ENCODE data around the gene NR0B2.

The NR0B2 gene

DNA sequence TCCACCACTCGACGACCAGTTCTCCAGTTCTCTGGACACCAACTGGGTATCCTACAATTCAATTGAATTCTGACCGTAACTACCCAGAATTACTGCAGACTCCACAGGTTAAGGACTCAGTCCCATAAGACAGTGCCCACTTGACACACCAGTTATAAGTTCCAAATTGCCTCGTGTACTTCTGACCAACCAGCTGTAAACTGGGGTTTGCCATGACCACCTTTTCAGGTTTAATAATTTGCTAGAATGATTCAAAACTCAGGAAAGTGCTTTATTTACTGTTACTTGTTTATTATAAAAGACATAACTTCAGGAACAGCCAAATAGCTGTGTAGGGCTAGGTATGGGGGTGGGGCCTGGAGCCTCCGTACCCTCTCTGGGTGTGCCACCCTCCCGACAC, 23.0 kb upstream of the NR0B2 start:
- DNase-seq (ENCODE audit: low read depth in 2 of 2), result no peak

DNA sequence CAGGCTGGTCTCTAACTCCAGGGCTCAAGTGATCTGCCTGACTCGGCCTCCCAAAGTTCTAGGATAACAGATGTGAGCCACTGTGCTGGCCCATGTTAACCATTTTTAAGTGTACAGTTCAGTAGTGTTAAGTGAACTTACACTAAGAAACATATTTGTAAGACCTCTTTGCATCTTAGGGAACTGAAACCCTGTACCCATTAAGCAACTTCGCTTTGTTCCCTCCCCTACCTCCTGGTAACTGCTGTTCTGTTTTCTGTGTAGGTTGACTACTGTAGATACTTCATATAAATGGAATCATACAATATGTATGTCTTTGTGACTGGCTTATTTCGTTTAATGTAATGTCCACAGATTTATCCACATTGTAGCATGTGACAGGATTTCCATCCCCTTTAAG, 18.8 kb upstream of the NR0B2 start:
- no peak for DNase-seq (ENCODE audit: low read depth in 2 of 2)

DNA sequence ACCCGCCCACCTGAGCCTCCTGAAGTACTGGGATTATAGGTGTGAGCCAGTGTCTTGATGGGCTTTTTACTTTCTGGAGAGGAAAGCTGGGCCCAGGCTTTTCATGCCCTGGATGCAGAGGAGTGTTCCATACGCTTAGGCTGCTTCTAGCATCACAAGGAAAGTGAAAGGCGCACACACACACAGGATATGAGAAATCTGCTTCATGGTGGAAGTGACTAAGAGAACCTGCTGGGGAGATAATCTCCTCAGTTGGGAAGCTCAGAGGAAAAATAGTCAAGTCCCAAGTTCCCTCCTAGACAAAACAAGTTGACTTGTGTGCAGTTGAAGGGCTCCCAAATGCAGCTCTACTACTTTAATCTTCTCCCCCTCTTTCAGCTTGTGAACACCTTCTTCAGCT, 9.9 kb upstream of the NR0B2 start:
- DNase-seq (ENCODE audit: low read depth in 2 of 2), result no peak

GRCh38 chr1:26922901-26923300, 9.1 kb upstream of the NR0B2 start:
- no peak for DNase-seq (ENCODE audit: low read depth in 2 of 2)

- DNase-seq (ENCODE audit: low read depth in 2 of 2), result no peak
These were observed 8.6 kb upstream of the NR0B2 start for GRCh38 chr1:26922431-26922729.

GRCh38 chr1:26921540-26922430, 8.0 kb upstream of the NR0B2 start, which contains the start of gene NUDC:
Gene NUDC, plus strand, starts transcription at chr1:26921743. Its CDS starts 106 bp downstream, at chr1:26921849.
- DNase-seq (ENCODE audit: low read depth in 2 of 2), result peak; percentile 90 to 91

GRCh38 chr1:26921126-26921539, 7.4 kb upstream of the NR0B2 start:
- DNase-seq (ENCODE audit: low read depth in 2 of 2), result no peak

DNA sequence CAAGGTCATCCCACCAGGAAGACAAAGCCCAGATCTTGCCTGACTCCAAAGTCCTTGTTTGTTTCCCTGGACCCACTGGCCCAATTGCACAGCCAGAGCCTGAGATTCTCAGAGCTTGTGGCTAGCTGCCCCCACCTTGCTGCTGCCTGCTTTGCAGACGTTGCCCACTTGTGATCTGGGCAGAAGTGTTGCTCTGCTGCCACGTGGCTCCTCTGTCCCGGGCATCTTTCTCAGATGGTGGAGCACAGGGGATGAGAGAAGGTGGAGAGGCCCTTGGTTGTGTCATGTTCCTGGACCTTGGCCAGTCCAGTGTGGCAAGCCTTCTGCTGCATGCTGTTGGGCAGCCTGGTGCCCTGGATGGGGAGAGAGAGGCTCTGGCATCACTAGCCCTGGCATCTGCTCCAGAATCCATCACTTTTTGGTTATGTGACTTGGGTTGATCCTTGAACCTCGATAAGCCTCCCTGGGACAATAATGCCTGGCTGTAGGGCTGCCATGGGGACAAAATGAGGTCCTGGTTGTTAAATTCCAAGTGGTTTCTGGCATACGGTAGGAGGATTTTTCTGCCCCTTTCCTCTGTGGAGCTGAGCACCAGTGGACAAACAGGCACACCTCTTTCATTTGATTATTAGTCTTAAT, 1.5 kb upstream of the NR0B2 start:
- DNase-seq (ENCODE audit: low read depth in 2 of 2), result no peak

DNA sequence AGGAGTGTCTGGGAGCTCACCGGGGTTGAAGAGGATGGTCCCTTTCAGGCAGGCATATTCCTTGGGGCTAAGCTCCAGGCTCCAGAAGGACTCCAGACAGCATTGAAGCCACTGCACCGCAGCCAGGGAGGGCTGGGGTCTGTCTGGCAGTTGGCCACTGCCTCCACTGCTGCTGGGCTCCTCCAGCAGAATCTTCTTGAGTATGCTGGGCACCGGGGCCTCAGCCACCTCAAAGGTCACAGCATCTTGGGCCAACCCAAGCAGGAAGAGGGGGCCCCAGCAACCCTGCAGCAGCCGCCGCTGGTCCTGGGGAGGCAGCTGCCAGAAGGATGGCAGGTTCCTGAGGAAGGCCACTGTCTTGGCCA, 404 bp downstream of the NR0B2 start:
- DNase-seq (ENCODE audit: low read depth in 2 of 2), result no peak

- DNase-seq (ENCODE audit: low read depth in 2 of 2), result no peak
These were observed 1.7 kb downstream of the NR0B2 start for GRCh38 chr1:26912147-26912490.

DNA sequence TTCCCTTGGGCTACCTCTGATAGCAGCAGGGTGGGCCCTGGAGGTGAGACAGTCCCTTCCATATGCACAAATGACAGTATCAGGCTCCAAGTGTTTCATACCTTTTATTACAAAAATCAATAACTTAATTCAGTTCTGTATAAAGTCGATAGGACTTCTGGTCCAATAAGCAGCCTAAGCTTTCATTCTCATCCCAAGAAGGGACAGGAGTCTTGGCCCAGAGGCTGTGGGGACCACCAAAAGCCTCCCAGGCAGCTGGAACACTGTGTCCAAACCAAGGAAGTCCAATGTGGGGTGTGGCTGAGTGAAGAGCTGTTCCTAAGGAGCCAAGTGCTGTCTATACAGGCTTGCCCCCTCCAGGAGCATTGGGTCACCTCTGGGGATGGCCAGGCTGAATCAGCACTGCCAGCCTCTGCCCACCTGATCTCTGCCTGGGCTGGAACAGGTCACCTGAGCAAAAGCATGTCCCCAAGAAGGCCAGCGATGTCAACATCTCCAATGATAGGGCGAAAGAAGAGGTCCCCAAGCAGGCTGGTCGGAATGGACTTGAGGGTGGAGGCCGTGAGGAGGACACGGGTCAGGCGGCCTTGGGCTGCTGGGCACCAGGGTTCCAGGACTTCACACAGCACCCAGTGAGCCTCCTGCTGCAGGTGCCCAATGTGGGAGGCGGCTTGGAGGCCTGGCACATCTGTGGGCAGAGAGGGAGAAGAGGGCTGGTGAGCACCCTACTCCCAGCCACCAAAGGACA, 2.2 kb downstream of the NR0B2 start:
- no peak for DNase-seq (ENCODE audit: low read depth in 2 of 2)

GRCh38 chr1:26910343-26911160, 3.2 kb downstream of the NR0B2 start:
- no peak for DNase-seq (ENCODE audit: low read depth in 2 of 2)

DNA sequence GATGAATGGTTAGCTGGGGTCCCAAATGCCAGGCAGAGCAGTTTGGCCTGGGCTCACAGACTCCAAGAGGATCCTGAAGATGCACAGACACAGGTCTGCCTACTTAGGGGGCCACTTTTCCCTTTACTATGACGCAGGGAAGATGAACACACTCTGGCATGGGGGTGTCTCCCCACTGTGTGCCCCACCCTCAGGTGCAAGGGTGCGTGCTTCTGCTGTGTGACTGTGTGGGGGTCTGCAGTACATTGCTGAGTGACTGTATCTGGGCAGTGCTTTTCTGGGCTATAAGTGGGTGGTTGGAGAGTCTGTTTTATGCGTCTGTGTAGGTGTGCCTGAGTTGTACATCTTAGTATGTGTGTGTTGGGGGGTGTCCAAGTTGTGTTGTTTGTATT, 3.8 kb downstream of the NR0B2 start:
- no peak for DNase-seq (ENCODE audit: low read depth in 2 of 2)

GRCh38 chr1:26907071-26907917, 6.5 kb downstream of the NR0B2 start:
- DNase-seq (ENCODE audit: low read depth in 2 of 2), result no peak

GRCh38 chr1:26900815-26901511, 12.8 kb downstream of the NR0B2 start:
- no peak for DNase-seq (ENCODE audit: low read depth in 2 of 2)

DNA sequence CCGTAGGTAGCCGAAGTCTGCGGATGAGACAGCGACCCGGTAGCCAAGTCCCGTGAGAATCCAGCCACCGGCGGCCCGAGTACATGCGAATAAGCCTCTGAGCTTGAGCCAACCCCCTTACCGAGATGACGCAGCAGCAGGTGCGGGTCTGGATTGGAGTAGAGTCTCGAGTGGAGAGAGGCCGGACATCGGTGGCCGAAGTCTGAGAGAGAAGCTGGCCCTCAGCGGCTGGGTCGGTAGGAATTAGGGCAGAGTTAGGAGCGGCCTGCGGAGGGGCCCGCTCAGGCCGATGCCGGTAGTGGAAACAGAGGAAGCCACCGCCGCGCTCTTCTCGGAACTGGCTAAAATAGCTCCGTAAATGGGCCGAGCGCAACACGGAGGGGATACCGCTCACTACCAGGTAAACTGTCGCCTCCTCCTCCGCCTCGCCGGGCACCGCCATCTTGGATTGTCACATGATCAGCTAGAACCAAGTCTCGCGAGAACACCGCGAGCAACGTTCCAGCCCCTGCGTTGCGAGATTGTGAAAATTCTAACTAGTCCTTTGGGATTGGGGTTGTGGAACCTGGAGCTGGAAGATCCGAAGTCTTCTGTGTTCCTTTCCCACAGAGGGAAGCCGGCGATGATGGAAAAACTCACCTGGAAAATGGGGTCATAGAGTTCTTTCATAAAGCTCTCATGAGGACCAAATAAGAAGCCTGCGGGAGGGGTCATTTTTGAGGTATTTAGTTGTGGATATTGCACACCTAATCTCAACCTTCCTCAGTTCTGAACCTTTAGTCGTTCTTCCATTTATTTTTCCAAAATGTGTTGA, 13.6 kb downstream of the NR0B2 start, which contains the start of gene GPATCH3:
GPATCH3 (minus strand) TSS at position 467 of the 814 bp plus-strand sequence; CDS start at position 442, 25 bp downstream.
- DNase-seq (ENCODE audit: low read depth in 2 of 2), result peak; percentile 70 to 77

GRCh38 chr1:26897351-26897750, 16.4 kb downstream of the NR0B2 start:
- no peak for DNase-seq (ENCODE audit: low read depth in 2 of 2)

GRCh38 chr1:26894263-26894662, 19.5 kb downstream of the NR0B2 start:
- no peak for DNase-seq (ENCODE audit: low read depth in 2 of 2)

GRCh38 chr1:26890467-26890796, 23.3 kb downstream of the NR0B2 start:
- no peak for DNase-seq (ENCODE audit: low read depth in 2 of 2)
